ENCODE results near the gene LCN15.

DNA sequence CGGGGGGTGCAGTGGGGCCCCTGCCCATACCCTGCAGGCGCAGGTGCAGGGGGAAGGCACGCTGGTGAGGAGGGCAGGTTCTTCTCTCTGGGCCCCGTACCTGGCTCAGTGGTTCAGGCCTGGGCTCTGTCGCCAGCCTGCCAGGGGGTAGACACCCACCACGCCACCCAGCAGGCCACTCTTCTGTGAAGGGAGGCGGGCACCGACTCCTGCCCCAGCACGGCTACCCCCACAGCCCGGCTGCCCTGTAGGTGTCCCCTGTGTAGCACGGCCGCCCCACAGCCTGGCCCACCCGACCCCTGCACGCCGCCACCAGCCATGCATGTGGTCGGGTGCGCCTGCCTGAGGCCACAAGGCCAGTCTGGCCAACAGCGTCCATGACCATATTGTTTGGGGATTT is 17.7 kb downstream of the LCN15 start:
- TF ChIP-seq TCF7L2 (IDR thresholded peaks at IDR 0.05; ENCODE audit: low read depth, low read length): no peak
- TF ChIP-seq, protein P1, sequence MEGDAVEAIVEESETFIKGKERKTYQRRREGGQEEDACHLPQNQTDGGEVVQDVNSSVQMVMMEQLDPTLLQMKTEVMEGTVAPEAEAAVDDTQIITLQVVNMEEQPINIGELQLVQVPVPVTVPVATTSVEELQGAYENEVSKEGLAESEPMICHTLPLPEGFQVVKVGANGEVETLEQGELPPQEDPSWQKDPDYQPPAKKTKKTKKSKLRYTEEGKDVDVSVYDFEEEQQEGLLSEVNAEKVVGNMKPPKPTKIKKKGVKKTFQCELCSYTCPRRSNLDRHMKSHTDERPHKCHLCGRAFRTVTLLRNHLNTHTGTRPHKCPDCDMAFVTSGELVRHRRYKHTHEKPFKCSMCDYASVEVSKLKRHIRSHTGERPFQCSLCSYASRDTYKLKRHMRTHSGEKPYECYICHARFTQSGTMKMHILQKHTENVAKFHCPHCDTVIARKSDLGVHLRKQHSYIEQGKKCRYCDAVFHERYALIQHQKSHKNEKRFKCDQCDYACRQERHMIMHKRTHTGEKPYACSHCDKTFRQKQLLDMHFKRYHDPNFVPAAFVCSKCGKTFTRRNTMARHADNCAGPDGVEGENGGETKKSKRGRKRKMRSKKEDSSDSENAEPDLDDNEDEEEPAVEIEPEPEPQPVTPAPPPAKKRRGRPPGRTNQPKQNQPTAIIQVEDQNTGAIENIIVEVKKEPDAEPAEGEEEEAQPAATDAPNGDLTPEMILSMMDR (IDR thresholded peaks at IDR 0.05): no peak

Data from Panc1 (cell line).